ENCODE measurements around the gene PSME4. TPM values are rescaled to one million over a fixed set of nuclear protein-coding genes. Genes with fewer than 3 reads are reported as not detected.

Gene PSME4
- total RNA-seq, 1 experiment from 2014 or later = 87.4 TPM

DNA sequence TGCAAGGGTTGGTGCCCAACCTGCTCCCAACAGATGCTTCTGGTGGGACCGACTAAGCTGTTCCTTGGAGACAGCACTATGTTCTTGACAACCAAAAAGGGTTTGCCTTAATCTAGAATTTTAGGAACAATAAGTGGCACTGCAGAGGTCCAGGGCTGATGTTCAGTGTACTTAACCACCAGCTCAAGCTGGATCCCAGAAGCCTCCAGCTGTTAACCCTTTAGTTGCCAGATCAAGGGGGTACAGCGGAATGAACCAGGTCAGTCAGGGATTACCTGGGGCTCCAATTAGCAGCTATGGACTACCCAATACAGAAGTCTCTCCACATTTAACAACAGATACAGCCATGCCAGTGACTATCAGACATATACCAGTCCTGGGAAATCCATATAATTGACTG, 114.5 kb downstream of the PSME4 start:
- H2AFZ ChIP-seq (ENCODE audit: low read length) = no peak overlapping the region
- no peak overlapping the region for H2BK20ac ChIP-seq (ENCODE audit: low read depth, low read length, poor library complexity, severe bottlenecking)
- H4K5ac ChIP-seq (ENCODE audit: insufficient read length, low read depth, low read length) = no peak overlapping the region
- Mint-ChIP-seq H3K27ac (no peak overlapping the region), H3K27me3 (ENCODE audit: low read depth) (no peaks in the 10 kb centered on the region), H3K4me3 (no peak overlapping the region), H3K9me3 (no peaks in the 10 kb centered on the region), H3K4me1 (peaks cover 3 to 6% of the 10 kb centered on the region in 2 experiments; a peak in 2 of 4 replicates), H3K36me3 (ENCODE audit: insufficient read depth in 1 of 3, low read depth in 3 of 3) (peaks cover 5 to 29% (median 14%) of the 10 kb centered on the region in 3 experiments; a peak in 6 of 7 replicates)
- H3K9ac ChIP-seq (ENCODE audit: extremely low read depth, insufficient read length, low read length) = no peak overlapping the region
- no peak overlapping the region for H2BK5ac ChIP-seq (ENCODE audit: insufficient read length, low read length)
- no peaks in the 10 kb centered on the region for H3K4me1 ChIP-seq (ENCODE audit: insufficient read depth, low read length)
- H2BK15ac ChIP-seq (ENCODE audit: low read depth, low read length) = no peak overlapping the region
- no peaks in the 10 kb centered on the region for H3K9me3 ChIP-seq (ENCODE audit: control insufficient read depth, low read depth, low read length)
- H3K79me1 ChIP-seq (ENCODE audit: insufficient read depth, low read depth, low read length, poor library complexity, severe bottlenecking) = no peaks in the 10 kb centered on the region
- H3K4me2 ChIP-seq (ENCODE audit: insufficient read depth, insufficient read length, low read length) = no peak overlapping the region
- H4K91ac ChIP-seq (ENCODE audit: insufficient read length, low read depth, low read length) = no peak overlapping the region
- no peak overlapping the region for H3K23ac ChIP-seq (ENCODE audit: insufficient read length, low read depth, low read length)
- H3K23me2 ChIP-seq (ENCODE audit: insufficient read length, low read depth, low read length, poor library complexity, severe bottlenecking) = no peaks in the 10 kb centered on the region
- H3T11ph ChIP-seq (ENCODE audit: low read length) = no peak overlapping the region
- H2BK12ac ChIP-seq (ENCODE audit: insufficient read length, low read depth, low read length) = no peak overlapping the region
- no peak overlapping the region for H2BK120ac ChIP-seq (ENCODE audit: low read depth, low read length, poor library complexity, severe bottlenecking)
- H3K56ac ChIP-seq (ENCODE audit: insufficient read length, low read depth, low read length) = no peak overlapping the region
- TF ChIP-seq, protein P1, sequence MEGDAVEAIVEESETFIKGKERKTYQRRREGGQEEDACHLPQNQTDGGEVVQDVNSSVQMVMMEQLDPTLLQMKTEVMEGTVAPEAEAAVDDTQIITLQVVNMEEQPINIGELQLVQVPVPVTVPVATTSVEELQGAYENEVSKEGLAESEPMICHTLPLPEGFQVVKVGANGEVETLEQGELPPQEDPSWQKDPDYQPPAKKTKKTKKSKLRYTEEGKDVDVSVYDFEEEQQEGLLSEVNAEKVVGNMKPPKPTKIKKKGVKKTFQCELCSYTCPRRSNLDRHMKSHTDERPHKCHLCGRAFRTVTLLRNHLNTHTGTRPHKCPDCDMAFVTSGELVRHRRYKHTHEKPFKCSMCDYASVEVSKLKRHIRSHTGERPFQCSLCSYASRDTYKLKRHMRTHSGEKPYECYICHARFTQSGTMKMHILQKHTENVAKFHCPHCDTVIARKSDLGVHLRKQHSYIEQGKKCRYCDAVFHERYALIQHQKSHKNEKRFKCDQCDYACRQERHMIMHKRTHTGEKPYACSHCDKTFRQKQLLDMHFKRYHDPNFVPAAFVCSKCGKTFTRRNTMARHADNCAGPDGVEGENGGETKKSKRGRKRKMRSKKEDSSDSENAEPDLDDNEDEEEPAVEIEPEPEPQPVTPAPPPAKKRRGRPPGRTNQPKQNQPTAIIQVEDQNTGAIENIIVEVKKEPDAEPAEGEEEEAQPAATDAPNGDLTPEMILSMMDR (conservative IDR thresholded peaks at IDR 0.05) = no peak
- H3K18ac ChIP-seq (ENCODE audit: insufficient read length, low read depth, low read length) = no peak overlapping the region
- WGBS (ENCODE audit: extremely low coverage, insufficient read length, low lambda C conversion rate) = no CpG with 5 or more reads among the region's 2 CpGs
- no peak overlapping the region for H3K27ac ChIP-seq (ENCODE audit: insufficient read length, low read depth, low read length)
- no peak overlapping the region for H2AK5ac ChIP-seq (ENCODE audit: insufficient read length, low read length)
- no peak overlapping the region for H3K4ac ChIP-seq (ENCODE audit: low read depth, low read length)
- H4K8ac ChIP-seq (replicated peaks; ENCODE audit: insufficient read length, low read depth, low read length) = no peak overlapping the region
- H3K14ac ChIP-seq (ENCODE audit: insufficient read depth, low read length) = no peak overlapping the region
- H3K79me2 ChIP-seq (ENCODE audit: insufficient read depth, low read length) = no peaks in the 10 kb centered on the region
- H4K20me1 ChIP-seq (ENCODE audit: control insufficient read depth, insufficient read depth, insufficient read length) = no peaks in the 10 kb centered on the region
- no peak for DNase-seq
- H3K27me3 ChIP-seq (ENCODE audit: insufficient read depth, low read length) = no peaks in the 10 kb centered on the region
